Measurements from ENCODE around the gene FOXK2.
"Not testable (repeated sequence)": the region's sequence is repeated elsewhere in the genome, so short reads cannot be mapped to it uniquely, and the experiment has no call there.

Gene FOXK2

GRCh38 chr17:82545071-82545462 lies 25.5 kb downstream of the FOXK2 start:
- Histone ChIP-seq H3K4me1 (ENCODE audit: control insufficient read depth, insufficient read depth, low read length) (peaks cover 19% of the 10 kb centered on the region), H3K27me3 (ENCODE audit: control insufficient read depth, insufficient read depth, low read length) (no peaks in the 10 kb centered on the region), H3K36me3 (ENCODE audit: control insufficient read depth, insufficient read depth, low read length) (no peaks in the 10 kb centered on the region), H3K9me3 (ENCODE audit: control insufficient read depth, low read length) (no peaks in the 10 kb centered on the region), H3K9ac (ENCODE audit: low read length) (no peak overlapping the region), H3K4me3 (ENCODE audit: low read length) (no peak overlapping the region)

GRCh38 chr17:82547981-82548380 lies 28.4 kb downstream of the FOXK2 start:
- no peaks in the 10 kb centered on the region for H3K36me3 ChIP-seq (ENCODE audit: control insufficient read depth, insufficient read depth, low read length)
- no peak overlapping the region for H3K4me3 ChIP-seq (ENCODE audit: low read length)
- no peaks in the 10 kb centered on the region for H3K27me3 ChIP-seq (ENCODE audit: control insufficient read depth, insufficient read depth, low read length)
- H3K9ac ChIP-seq (ENCODE audit: low read length), result no peak overlapping the region
- peaks cover 31% of the 10 kb centered on the region for H3K4me1 ChIP-seq (ENCODE audit: control insufficient read depth, insufficient read depth, low read length)
- no peaks in the 10 kb centered on the region for H3K9me3 ChIP-seq (ENCODE audit: control insufficient read depth, low read length)

- Histone ChIP-seq H3K27me3 (ENCODE audit: control insufficient read depth, insufficient read depth, low read length) (no peaks in the 10 kb centered on the region), H3K4me3 (ENCODE audit: low read length) (no peak overlapping the region), H3K9ac (ENCODE audit: low read length) (peak overlapping the region; percentile 36), H3K4me1 (ENCODE audit: control insufficient read depth, insufficient read depth, low read length) (peaks cover 31% of the 10 kb centered on the region), H3K9me3 (ENCODE audit: control insufficient read depth, low read length) (no peaks in the 10 kb centered on the region), H3K36me3 (ENCODE audit: control insufficient read depth, insufficient read depth, low read length) (no peaks in the 10 kb centered on the region)
Measured at GRCh38 chr17:82548681-82549303, 29.3 kb downstream of the FOXK2 start.

GRCh38 chr17:82551779-82552457 lies 32.4 kb downstream of the FOXK2 start:
- H3K9me3 ChIP-seq (ENCODE audit: control insufficient read depth, low read length), result no peaks in the 10 kb centered on the region
- H3K27me3 ChIP-seq (ENCODE audit: control insufficient read depth, insufficient read depth, low read length), result no peaks in the 10 kb centered on the region
- H3K4me3 ChIP-seq (ENCODE audit: low read length), result no peak overlapping the region
- H3K36me3 ChIP-seq (ENCODE audit: control insufficient read depth, insufficient read depth, low read length), result no peaks in the 10 kb centered on the region
- peaks cover 35% of the 10 kb centered on the region for H3K4me1 ChIP-seq (ENCODE audit: control insufficient read depth, insufficient read depth, low read length)
- H3K9ac ChIP-seq (ENCODE audit: low read length), result no peak overlapping the region

- Histone ChIP-seq H3K4me3 (ENCODE audit: low read length) (no peak overlapping the region), H3K9me3 (ENCODE audit: control insufficient read depth, low read length) (no peaks in the 10 kb centered on the region), H3K4me1 (ENCODE audit: control insufficient read depth, insufficient read depth, low read length) (peaks cover 35% of the 10 kb centered on the region), H3K36me3 (ENCODE audit: control insufficient read depth, insufficient read depth, low read length) (no peaks in the 10 kb centered on the region), H3K9ac (ENCODE audit: low read length) (no peak overlapping the region), H3K27me3 (ENCODE audit: control insufficient read depth, insufficient read depth, low read length) (no peaks in the 10 kb centered on the region)
Measured at GRCh38 chr17:82552580-82552979, 33.0 kb downstream of the FOXK2 start.

GRCh38 chr17:82553210-82553930 lies 33.8 kb downstream of the FOXK2 start:
- Histone ChIP-seq H3K9ac (ENCODE audit: low read length) (no peak overlapping the region), H3K9me3 (ENCODE audit: control insufficient read depth, low read length) (no peaks in the 10 kb centered on the region), H3K27me3 (ENCODE audit: control insufficient read depth, insufficient read depth, low read length) (no peaks in the 10 kb centered on the region), H3K4me1 (ENCODE audit: control insufficient read depth, insufficient read depth, low read length) (peaks cover 31% of the 10 kb centered on the region), H3K36me3 (ENCODE audit: control insufficient read depth, insufficient read depth, low read length) (no peaks in the 10 kb centered on the region), H3K4me3 (ENCODE audit: low read length) (no peak overlapping the region)

GRCh38 chr17:82557510-82557909 lies 38.0 kb downstream of the FOXK2 start:
- not testable (repeated sequence) for H3K9me3 ChIP-seq (ENCODE audit: control insufficient read depth, low read length); H3K9ac ChIP-seq (ENCODE audit: low read length); H3K36me3 ChIP-seq (ENCODE audit: control insufficient read depth, insufficient read depth, low read length); H3K27me3 ChIP-seq (ENCODE audit: control insufficient read depth, insufficient read depth, low read length); H3K4me3 ChIP-seq (ENCODE audit: low read length)
- H3K4me1 ChIP-seq (ENCODE audit: control insufficient read depth, insufficient read depth, low read length), result peaks cover 35% of the 10 kb centered on the region

GRCh38 chr17:82559566-82560251 lies 40.2 kb downstream of the FOXK2 start:
- peaks cover 29% of the 10 kb centered on the region for H3K4me1 ChIP-seq (ENCODE audit: control insufficient read depth, insufficient read depth, low read length)
- no peaks in the 10 kb centered on the region for H3K36me3 ChIP-seq (ENCODE audit: control insufficient read depth, insufficient read depth, low read length)
- no peak overlapping the region for H3K4me3 ChIP-seq (ENCODE audit: low read length)
- H3K9me3 ChIP-seq (ENCODE audit: control insufficient read depth, low read length), result no peaks in the 10 kb centered on the region
- H3K27me3 ChIP-seq (ENCODE audit: control insufficient read depth, insufficient read depth, low read length), result no peaks in the 10 kb centered on the region
- peak overlapping the region; percentile 22 for H3K9ac ChIP-seq (ENCODE audit: low read length)

GRCh38 chr17:82560252-82560642 lies 40.7 kb downstream of the FOXK2 start:
- Histone ChIP-seq H3K4me1 (ENCODE audit: control insufficient read depth, insufficient read depth, low read length) (peaks cover 29% of the 10 kb centered on the region), H3K9ac (ENCODE audit: low read length) (no peak overlapping the region), H3K36me3 (ENCODE audit: control insufficient read depth, insufficient read depth, low read length) (no peaks in the 10 kb centered on the region), H3K27me3 (ENCODE audit: control insufficient read depth, insufficient read depth, low read length) (no peaks in the 10 kb centered on the region), H3K4me3 (ENCODE audit: low read length) (no peak overlapping the region), H3K9me3 (ENCODE audit: control insufficient read depth, low read length) (no peaks in the 10 kb centered on the region)

- Histone ChIP-seq H3K27me3 (ENCODE audit: control insufficient read depth, insufficient read depth, low read length) (no peaks in the 10 kb centered on the region), H3K9me3 (ENCODE audit: control insufficient read depth, low read length) (no peaks in the 10 kb centered on the region), H3K4me3 (ENCODE audit: low read length) (no peak overlapping the region), H3K4me1 (ENCODE audit: control insufficient read depth, insufficient read depth, low read length) (peaks cover 30% of the 10 kb centered on the region), H3K36me3 (ENCODE audit: control insufficient read depth, insufficient read depth, low read length) (no peaks in the 10 kb centered on the region), H3K9ac (ENCODE audit: low read length) (peak overlapping the region; percentile 10)
Measured at GRCh38 chr17:82560802-82561428, 41.4 kb downstream of the FOXK2 start.

GRCh38 chr17:82561429-82562035 lies 42.0 kb downstream of the FOXK2 start:
- H3K4me1 ChIP-seq (ENCODE audit: control insufficient read depth, insufficient read depth, low read length), result peaks cover 36% of the 10 kb centered on the region
- H3K36me3 ChIP-seq (ENCODE audit: control insufficient read depth, insufficient read depth, low read length), result no peaks in the 10 kb centered on the region
- no peak overlapping the region for H3K9ac ChIP-seq (ENCODE audit: low read length)
- H3K27me3 ChIP-seq (ENCODE audit: control insufficient read depth, insufficient read depth, low read length), result no peaks in the 10 kb centered on the region
- no peaks in the 10 kb centered on the region for H3K9me3 ChIP-seq (ENCODE audit: control insufficient read depth, low read length)
- no peak overlapping the region for H3K4me3 ChIP-seq (ENCODE audit: low read length)

Data from mucosa of stomach (tissue), 1 donor.